Measurements from ENCODE around the gene TCOF1. TPM values are rescaled to one million over a fixed set of nuclear protein-coding genes. Genes with fewer than 3 reads are reported as not detected.

Gene TCOF1
- total and polyA plus RNA-seq, 11 donors = 11.9 to 29.9 (median 16.0) TPM

GRCh38 chr5:150395688-150395975 lies 38.1 kb downstream of the TCOF1 start:
- TF ChIP-seq POLR2A (IDR thresholded peaks at IDR 0.05) (no peak), CTCF (IDR thresholded peaks at IDR 0.05) (no peak)
- H3K36me3 ChIP-seq = peaks cover 0 to 99% (median 92%) of the 10 kb centered on the region in 9 donors
- no peak overlapping the region for H3K27ac ChIP-seq
- WGBS, 4 donors = 91 to 94% (median 93%) methylated on average over 2 of the region's 2 CpGs
- DNase-seq = no peak
- intact Hi-C loops (cut with DNase I) = loop anchor here in 6 of 10 donors (5.0 to 10.0 kb wide), 2 partner anchors 42 to 49 kb away; partner anchors contain the start of gene RPS14 (in 1 of the 6)
- no peak overlapping the region for H3K4me3 ChIP-seq
- no peaks in the 10 kb centered on the region for H3K27me3 ChIP-seq
- no peaks in the 10 kb centered on the region for H3K9me3 ChIP-seq
- H3K4me1 ChIP-seq = no peaks in the 10 kb centered on the region
- ATAC-seq = no peak

- H3K4me1 ChIP-seq = no peaks in the 10 kb centered on the region
- H3K9me3 ChIP-seq = no peaks in the 10 kb centered on the region
- 93 to 96% (median 94%) methylated on average over 7 of the region's 7 CpGs for WGBS, 4 donors
- TF ChIP-seq CTCF (IDR thresholded peaks at IDR 0.05) (no peak), POLR2A (IDR thresholded peaks at IDR 0.05) (no peak)
- DNase-seq (peak in 1 of 5 donors; percentile 6), ATAC-seq (no peak)
- H3K36me3 ChIP-seq = peaks cover 0 to 99% (median 92%) of the 10 kb centered on the region in 9 donors
- no peaks in the 10 kb centered on the region for H3K27me3 ChIP-seq
- H3K4me3 ChIP-seq = no peak overlapping the region
- intact Hi-C loops (cut with DNase I) = loop anchor here in 6 of 10 donors (5.0 to 10.0 kb wide), 2 partner anchors 41 to 49 kb away; partner anchors contain the start of gene RPS14 (in 1 of the 6)
- H3K27ac ChIP-seq = no peak overlapping the region
Measured at GRCh38 chr5:150396267-150396666, 38.8 kb downstream of the TCOF1 start.

GRCh38 chr5:150397146-150397781 lies 39.8 kb downstream of the TCOF1 start:
- no peaks in the 10 kb centered on the region for H3K4me1 ChIP-seq
- WGBS, 4 donors = 93 to 95% (median 94%) methylated on average over 10 to 14 of the region's 14 CpGs
- TF ChIP-seq CTCF (IDR thresholded peaks at IDR 0.05) (no peak), POLR2A (IDR thresholded peaks at IDR 0.05) (no peak)

GRCh38 chr5:150397782-150398721 lies 40.6 kb downstream of the TCOF1 start:
- Histone ChIP-seq H3K4me3 (no peak overlapping the region), H3K27me3 (no peaks in the 10 kb centered on the region), H3K9me3 (no peaks in the 10 kb centered on the region), H3K27ac (no peak overlapping the region), H3K36me3 (peaks cover 0 to 98% (median 91%) of the 10 kb centered on the region in 9 donors), H3K4me1 (no peaks in the 10 kb centered on the region)
- DNase-seq (peak in 2 of 5 donors; percentile 24), ATAC-seq (no peak)
- intact Hi-C loops (cut with DNase I) = loop anchor here in 6 of 10 donors (5.0 to 10.0 kb wide), 2 partner anchors 39 to 47 kb away; partner anchors contain the start of gene RPS14 (in 1 of the 6)
- peak in 2 of 12 donors; percentile 7 to 14 for TF ChIP-seq CTCF (IDR thresholded peaks at IDR 0.05)
- TF ChIP-seq POLR2A (IDR thresholded peaks at IDR 0.05) = no peak
- WGBS, 4 donors = 92 to 95% (median 94%) methylated on average over 13 of the region's 13 CpGs

More at GRCh38 chr5:150397146-150397781, 39.8 kb downstream of the TCOF1 start:
- DNase-seq (peak in 1 of 5 donors; percentile 11), ATAC-seq (no peak)
- no peak overlapping the region for H3K27ac ChIP-seq
- H3K27me3 ChIP-seq = no peaks in the 10 kb centered on the region
- peaks cover 0 to 98% (median 91%) of the 10 kb centered on the region in 9 donors for H3K36me3 ChIP-seq
- no peaks in the 10 kb centered on the region for H3K9me3 ChIP-seq
- intact Hi-C loops (cut with DNase I) = loop anchor here in 6 of 10 donors (5.0 to 10.0 kb wide), 2 partner anchors 40 to 48 kb away; partner anchors contain the start of gene RPS14 (in 1 of the 6)
- no peak overlapping the region for H3K4me3 ChIP-seq
